Esophagus muscularis mucosa (tissue), 4 donors: ENCODE data around the gene PLA2G4C. TPM values are rescaled to one million over a fixed set of nuclear protein-coding genes. Genes with fewer than 3 reads are reported as not detected.
"Not testable (repeated sequence)": the region's sequence is repeated elsewhere in the genome, so short reads cannot be mapped to it uniquely, and the experiment has no call there.

Source experiments
- DNase-seq: peaks from one replicate; pipeline ENCODE4 v3.0.0-alpha.2; 2017; ENCODE audit errors: extremely low spot score
- H3K27ac ChIP-seq, 4 donors: fragments of 200-600 bp; sonication (generic); replicated peaks in 1 of 4; 1 replicate in 3 of 4; 2 replicates in 1 of 4; pipeline ENCODE4 v1.5.1; 2016 to 2019; ENCODE audit warnings: mild to moderate bottlenecking in 1 of 4
- H3K27me3 ChIP-seq, 4 donors: fragments of 200-600 bp; sonication (generic); one replicate each; pipeline versions ENCODE4 v1.5.1 to v1.6.0; 2016 to 2019
- H3K36me3 ChIP-seq, 4 donors: fragments of 200-600 bp; sonication (generic); one replicate each; pipeline ENCODE4 v1.5.1; 2016 to 2019
- H3K4me1 ChIP-seq, 4 donors: fragments of 200-600 bp; sonication (generic); one replicate each; pipeline ENCODE4 v1.5.1; 2016 to 2019
- H3K4me3 ChIP-seq, 4 donors: fragments of 200-600 bp; sonication (generic); 1 replicate in 2 of 4; 2 replicates in 2 of 4; pipeline ENCODE4 v1.5.1; 2016 to 2019; ENCODE audit warnings: mild to moderate bottlenecking in 4 of 4, moderate library complexity in 1 of 4
- H3K9me3 ChIP-seq, 4 donors: fragments of 200-600 bp; sonication (generic); 1 replicate in 3 of 4; 2 replicates in 1 of 4; pipeline ENCODE4 v1.5.1; 2016 to 2019
- EP300 ChIP-seq: sonication (generic); formaldehyde crosslinking; IDR thresholded peaks from one replicate; pipeline ENCODE4 v1.6.1; 2017; ENCODE audit warnings: antibody characterized with exemption
- POLR2A ChIP-seq: fragments of 450-650 bp; IDR thresholded peaks from one replicate; pipeline ENCODE4 v1.6.1; 2017; ENCODE audit warnings: antibody characterized with exemption, moderate library complexity, mild to moderate bottlenecking, low read depth
- POLR2AphosphoS5 ChIP-seq, 2 donors: sonication (generic); formaldehyde crosslinking; IDR thresholded peaks; one replicate each; pipeline ENCODE4 v1.6.1; 2017; ENCODE audit warnings: antibody characterized with exemption in 2 of 2
- WGBS: methylation state at CpG from one replicate; pipeline ENCODE4 v1.1.5; 2018; 5-methylcytosine and 5-hydroxymethylcytosine counted together
- intact Hi-C: fragments of 100-400 bp; cut with DNase I; formaldehyde crosslinking; loops from one replicate; pipeline ENCODE4 v1.15.1; 2023
- total RNA-seq, 4 donors: library from RNA; depleted of rRNA; stranded (reverse); fragments of >200 nt; gene quantifications; one replicate each; pipeline versions ENCODE4 v1.1.0 to v1.2.1, GENCODE V29; 2016
- TF ChIP-seq, protein P1 (sequence below), 3 experiments: fragments of 200-600 bp in 2 of 3; fragments of 450-650 bp in 1 of 3; sonication (generic) in 2 of 3; IDR thresholded peaks; one replicate each; pipeline ENCODE4 v1.5.1; 2017 to 2019; ENCODE audit warnings: antibody characterized with exemption in 3 of 3, mild to moderate bottlenecking in 2 of 3, moderate library complexity in 1 of 3

Gene PLA2G4C
- total RNA-seq, 4 donors from 2014 or later, result 5.3 to 15.1 (median 9.3) TPM

DNA sequence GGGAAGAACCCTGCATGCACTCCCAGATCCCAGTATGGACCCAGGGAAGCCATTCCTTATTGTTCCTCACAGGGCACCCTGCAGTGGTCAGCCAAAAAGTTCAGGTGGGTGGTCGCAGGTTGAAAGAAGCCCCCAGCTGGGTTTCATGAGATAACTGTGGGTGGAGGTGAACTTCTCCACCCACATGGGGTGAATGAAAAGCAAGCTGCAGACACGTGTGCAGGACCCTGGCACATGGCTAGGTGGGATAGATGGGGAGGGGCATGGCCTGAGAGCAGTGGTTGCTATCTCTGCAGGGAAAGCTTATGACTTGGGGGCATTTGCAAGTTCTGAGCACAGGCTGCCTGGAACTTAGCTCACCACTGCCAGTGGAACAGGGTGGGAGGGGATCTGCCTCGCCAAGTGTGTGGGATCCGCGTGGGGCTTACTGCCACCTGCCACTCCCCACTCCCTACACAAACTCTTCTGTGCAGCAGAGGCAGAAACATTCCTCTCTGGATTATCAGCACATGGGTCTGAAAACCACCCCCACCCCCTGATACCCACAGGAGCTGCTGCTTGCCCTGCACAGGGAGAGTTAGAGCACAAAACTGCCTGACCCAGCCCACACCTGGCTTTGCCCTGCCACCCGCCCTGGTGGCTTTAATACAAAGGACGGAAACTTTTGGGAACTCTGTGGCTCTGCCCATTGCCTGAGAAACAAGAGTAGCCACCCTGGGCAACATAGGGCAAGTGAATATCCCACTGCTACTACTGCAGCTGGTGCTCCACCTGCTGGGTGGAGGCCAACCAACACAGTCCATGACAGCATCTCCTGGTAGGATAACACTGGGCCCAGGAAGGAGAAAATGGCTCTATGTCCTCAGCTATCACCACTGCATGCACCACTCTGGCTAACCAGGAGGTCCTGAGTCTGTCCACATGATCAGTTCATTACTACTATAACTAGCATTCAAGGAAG, 24.4 kb downstream of the PLA2G4C start:
- Histone ChIP-seq H3K27ac (no peak overlapping the region), H3K4me3 (no peak overlapping the region), H3K27me3 (no peaks in the 10 kb centered on the region), H3K36me3 (peaks cover 0 to 17% (median 0%) of the 10 kb centered on the region in 4 donors), H3K9me3 (no peaks in the 10 kb centered on the region), H3K4me1 (peaks cover 0 to 22% (median 13%) of the 10 kb centered on the region in 4 donors)
- no peak for DNase-seq
- WGBS, result 94% methylated on average over 7 of the region's 7 CpGs
- intact Hi-C loops, result no loop called here
- TF ChIP-seq POLR2AphosphoS5 (IDR thresholded peaks at IDR 0.05) (no peak), EP300 (no peak)

DNA sequence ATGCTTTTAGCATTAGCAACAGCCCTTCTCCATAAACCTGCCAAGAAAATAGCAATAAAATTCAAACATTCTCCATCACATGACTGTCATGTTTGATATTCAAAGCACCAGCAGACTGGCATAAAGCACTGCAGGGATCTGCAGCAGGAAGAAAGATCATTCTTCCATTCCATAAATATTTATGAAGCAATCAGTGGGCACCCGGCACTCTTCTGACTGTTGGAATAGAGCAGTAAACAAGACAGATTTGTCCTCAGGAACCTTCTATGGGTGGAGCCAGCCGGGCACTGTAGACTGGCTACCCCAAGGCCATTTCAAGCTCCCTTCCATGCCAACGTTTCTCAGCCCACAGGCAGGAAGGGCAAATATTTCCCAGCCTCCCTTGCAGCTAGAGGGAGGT, 25.5 kb downstream of the PLA2G4C start:
- Histone ChIP-seq H3K9me3 (no peaks in the 10 kb centered on the region), H3K4me1 (peaks cover 0 to 19% (median 10%) of the 10 kb centered on the region in 4 donors), H3K36me3 (peaks cover 0 to 17% (median 0%) of the 10 kb centered on the region in 4 donors), H3K4me3 (no peak overlapping the region), H3K27ac (no peak overlapping the region), H3K27me3 (no peaks in the 10 kb centered on the region)
- DNase-seq, result no peak
- 40% methylated on average over 3 of the region's 3 CpGs for WGBS
- TF ChIP-seq, protein P1, sequence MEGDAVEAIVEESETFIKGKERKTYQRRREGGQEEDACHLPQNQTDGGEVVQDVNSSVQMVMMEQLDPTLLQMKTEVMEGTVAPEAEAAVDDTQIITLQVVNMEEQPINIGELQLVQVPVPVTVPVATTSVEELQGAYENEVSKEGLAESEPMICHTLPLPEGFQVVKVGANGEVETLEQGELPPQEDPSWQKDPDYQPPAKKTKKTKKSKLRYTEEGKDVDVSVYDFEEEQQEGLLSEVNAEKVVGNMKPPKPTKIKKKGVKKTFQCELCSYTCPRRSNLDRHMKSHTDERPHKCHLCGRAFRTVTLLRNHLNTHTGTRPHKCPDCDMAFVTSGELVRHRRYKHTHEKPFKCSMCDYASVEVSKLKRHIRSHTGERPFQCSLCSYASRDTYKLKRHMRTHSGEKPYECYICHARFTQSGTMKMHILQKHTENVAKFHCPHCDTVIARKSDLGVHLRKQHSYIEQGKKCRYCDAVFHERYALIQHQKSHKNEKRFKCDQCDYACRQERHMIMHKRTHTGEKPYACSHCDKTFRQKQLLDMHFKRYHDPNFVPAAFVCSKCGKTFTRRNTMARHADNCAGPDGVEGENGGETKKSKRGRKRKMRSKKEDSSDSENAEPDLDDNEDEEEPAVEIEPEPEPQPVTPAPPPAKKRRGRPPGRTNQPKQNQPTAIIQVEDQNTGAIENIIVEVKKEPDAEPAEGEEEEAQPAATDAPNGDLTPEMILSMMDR (IDR thresholded peaks at IDR 0.05), result no peak
- no peak for TF ChIP-seq POLR2AphosphoS5 (IDR thresholded peaks at IDR 0.05)
- TF ChIP-seq EP300, result no peak
- no peak for TF ChIP-seq POLR2A
- intact Hi-C loops, result no loop called here

DNA sequence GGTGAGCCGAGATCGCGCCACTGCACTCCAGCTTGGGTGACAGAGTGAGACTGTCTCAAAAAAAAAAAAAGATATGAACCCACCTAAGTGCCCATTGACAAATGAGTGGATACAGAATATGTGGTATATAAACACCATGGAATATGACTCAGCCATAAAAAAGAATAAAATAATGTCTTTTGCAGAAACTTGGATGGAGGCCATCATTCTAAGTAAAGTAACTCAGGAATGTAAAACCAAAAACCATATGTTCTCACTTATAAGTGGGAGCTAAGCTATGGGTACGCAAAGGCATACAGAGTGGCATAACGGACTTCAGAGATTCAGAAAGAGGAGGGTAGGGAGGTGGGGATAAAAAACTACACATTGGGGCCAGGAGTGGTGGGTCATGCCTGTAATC, 29.5 kb downstream of the PLA2G4C start:
- DNase-seq, result no peak
- Histone ChIP-seq H3K4me1 (peaks cover 0 to 13% (median 7%) of the 10 kb centered on the region in 4 donors), H3K27ac (no peak overlapping the region), H3K9me3 (no peaks in the 10 kb centered on the region), H3K4me3 (no peak overlapping the region), H3K36me3 (peaks cover 0 to 26% (median 9%) of the 10 kb centered on the region in 4 donors), H3K27me3 (no peaks in the 10 kb centered on the region)
- intact Hi-C loops, result no loop called here
- 94% methylated on average over 5 of the region's 5 CpGs for WGBS
- no peak for TF ChIP-seq EP300

DNA sequence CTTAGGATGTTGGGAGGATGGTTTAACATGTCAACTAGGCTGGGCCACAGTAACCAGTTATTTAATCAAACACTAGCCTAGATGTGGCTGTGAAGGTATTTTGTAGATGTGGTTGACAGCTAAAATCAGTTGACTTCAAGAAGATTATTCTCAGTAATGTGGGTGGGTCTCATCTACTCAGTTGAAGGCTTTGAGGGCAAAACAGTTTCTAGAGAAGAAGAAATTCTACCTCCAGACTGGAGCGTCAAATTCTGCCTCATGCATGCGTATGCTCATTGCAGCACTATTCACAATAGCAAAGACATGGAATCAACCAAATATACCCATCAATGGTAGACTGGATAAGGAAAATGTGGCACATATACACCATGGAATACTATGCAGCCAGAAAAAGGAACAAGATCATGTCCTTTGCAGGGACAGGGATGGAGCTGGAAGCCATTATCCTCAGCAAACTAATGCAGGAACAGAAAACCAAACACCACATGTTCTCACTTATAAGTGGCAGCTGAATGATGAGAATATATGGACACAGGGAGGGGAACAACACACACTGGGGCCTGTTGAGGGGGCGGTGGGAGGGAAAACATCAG, 40.3 kb downstream of the PLA2G4C start:
- H3K27me3 ChIP-seq, DNase-seq, intact Hi-C loops, H3K9me3 ChIP-seq, H3K27ac ChIP-seq, H3K4me3 ChIP-seq, H3K4me1 ChIP-seq: not testable (repeated sequence)
- 95% methylated on average over 3 of the region's 3 CpGs for WGBS
- H3K36me3 ChIP-seq, result peaks cover 0 to 46% (median 29%) of the 10 kb centered on the region in 4 donors

DNA sequence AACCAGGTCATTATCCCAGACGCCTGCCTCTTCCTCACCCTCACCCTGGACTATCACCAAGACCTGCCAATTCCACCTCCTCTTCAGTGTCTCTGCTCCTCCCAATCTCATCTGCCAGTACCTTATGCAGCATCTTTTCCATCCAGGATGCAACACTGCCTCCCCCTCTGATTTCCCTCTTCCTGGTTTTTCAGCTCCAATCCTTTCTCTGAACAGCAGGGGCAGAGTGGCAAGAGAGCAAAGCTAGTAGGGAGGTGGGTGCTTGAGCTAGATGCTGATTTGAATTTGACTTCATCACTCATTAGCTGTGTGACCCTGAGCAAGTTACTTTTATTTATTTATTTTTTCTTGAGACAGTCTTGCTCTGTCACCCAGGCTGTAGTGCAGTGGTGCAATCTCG, 41.2 kb downstream of the PLA2G4C start:
- peaks cover 0 to 49% (median 27%) of the 10 kb centered on the region in 4 donors for H3K36me3 ChIP-seq
- intact Hi-C loops, result no loop called here
- TF ChIP-seq POLR2AphosphoS5 (IDR thresholded peaks at IDR 0.05) (no peak), POLR2A (no peak), EP300 (no peak)
- TF ChIP-seq, protein P1 (IDR thresholded peaks at IDR 0.05), result no peak
- peaks cover 0 to 10% (median 0%) of the 10 kb centered on the region in 4 donors for H3K4me1 ChIP-seq
- no peak overlapping the region for H3K4me3 ChIP-seq
- no peak for DNase-seq
- H3K27ac ChIP-seq, result no peak overlapping the region
- H3K27me3 ChIP-seq, result no peaks in the 10 kb centered on the region
- no peaks in the 10 kb centered on the region for H3K9me3 ChIP-seq
- WGBS, result 72% methylated on average over 2 of the region's 2 CpGs

DNA sequence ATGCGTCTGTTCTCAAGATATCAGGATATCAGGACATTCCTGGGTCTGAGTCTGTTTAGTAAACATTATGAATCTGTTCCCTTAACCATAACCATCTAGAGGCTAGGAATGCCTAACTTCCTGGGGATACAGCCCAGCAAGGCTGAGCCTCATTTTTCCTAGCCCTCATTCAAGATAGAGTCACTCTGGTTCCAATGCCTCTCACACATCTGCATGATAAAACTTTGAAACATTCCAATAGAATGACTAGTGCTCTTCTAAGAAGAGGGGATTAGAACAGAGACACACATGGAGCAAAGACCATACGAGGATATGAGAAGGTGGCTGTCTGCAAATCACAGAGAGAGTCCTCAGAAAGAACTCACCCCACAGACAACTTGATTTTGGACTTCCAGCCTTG, 46.1 kb downstream of the PLA2G4C start:
- Histone ChIP-seq H3K4me3 (no peak overlapping the region), H3K36me3 (peaks cover 0 to 56% (median 20%) of the 10 kb centered on the region in 4 donors), H3K9me3 (no peaks in the 10 kb centered on the region), H3K4me1 (peaks cover 0 to 21% (median 2%) of the 10 kb centered on the region in 4 donors), H3K27ac (no peak overlapping the region), H3K27me3 (no peaks in the 10 kb centered on the region)
- 95% methylated on average over 2 of the region's 2 CpGs for WGBS
- intact Hi-C loops, result no loop called here
- no peak for DNase-seq
- TF ChIP-seq, protein P1 (IDR thresholded peaks at IDR 0.05), result no peak
